HL-60 (cell line): ENCODE results near the gene CDC25B.

Experiments used
- CTCF ChIP-seq: IDR thresholded peaks from one replicate; pipeline ENCODE4 v1.5.1; 2011; ENCODE audit warnings: low read length, control low read depth, inconsistent platforms; ENCODE audit not compliant: insufficient read depth
- GABPA ChIP-seq: IDR thresholded peaks from 2 replicates; pipeline ENCODE4 v1.6.1; 2012; ENCODE audit warnings: low read depth
- POLR2AphosphoS5 ChIP-seq: IDR thresholded peaks from 2 replicates; pipeline ENCODE4 v1.6.1; 2012; ENCODE audit warnings: low read depth
- REST ChIP-seq: IDR thresholded peaks from 2 replicates; pipeline ENCODE4 v1.6.1; 2012; ENCODE audit warnings: low read depth; ENCODE audit not compliant: insufficient replicate concordance
- SPI1 ChIP-seq: IDR thresholded peaks from 2 replicates; pipeline ENCODE4 v1.6.1; 2012; ENCODE audit warnings: low read depth, mild to moderate bottlenecking, borderline replicate concordance

- TF ChIP-seq CTCF (no peak), POLR2AphosphoS5 (no peak), REST (no peak), SPI1 (no peak), GABPA (no peak)
Observed at GRCh38 chr20:3801299-3801698, 5.2 kb downstream of the CDC25B start.
